WI38 (cell line): ENCODE measurements around the gene LTBP1.

Source experiments
- H3K4me3 ChIP-seq: 2 replicates; pipeline ENCODE4 v1.5.1; 2011; ENCODE audit warnings: low read depth, mild to moderate bottlenecking, control low read depth, low read length
- CTCF ChIP-seq: IDR thresholded peaks from 2 replicates; pipeline ENCODE4 v1.5.1; 2012; ENCODE audit warnings: low read depth, mild to moderate bottlenecking, control low read depth, low read length

Gene LTBP1

GRCh38 chr2:33022989-33023727, 76.4 kb downstream of the LTBP1 start:
- H3K4me3 ChIP-seq: peak overlapping the region; percentile 15; the same call in 1 of the 2 replicates
- TF ChIP-seq CTCF: no peak

GRCh38 chr2:33023728-33024500, 77.2 kb downstream of the LTBP1 start:
- TF ChIP-seq CTCF: no peak
- H3K4me3 ChIP-seq: no peak overlapping the region

GRCh38 chr2:33024758-33025157, 78.0 kb downstream of the LTBP1 start:
- H3K4me3 ChIP-seq: no peak overlapping the region
- TF ChIP-seq CTCF: no peak

- no peak for TF ChIP-seq CTCF
- H3K4me3 ChIP-seq: no peak overlapping the region
Measured at GRCh38 chr2:33029459-33029858, 82.7 kb downstream of the LTBP1 start.

- no peak overlapping the region for H3K4me3 ChIP-seq
- TF ChIP-seq CTCF: no peak
Measured at GRCh38 chr2:33029926-33030325, 83.2 kb downstream of the LTBP1 start.

GRCh38 chr2:33030326-33030725, 83.6 kb downstream of the LTBP1 start:
- no peak overlapping the region for H3K4me3 ChIP-seq
- no peak for TF ChIP-seq CTCF

- no peak for TF ChIP-seq CTCF
- H3K4me3 ChIP-seq: no peak overlapping the region
Measured at GRCh38 chr2:33032245-33032644, 85.5 kb downstream of the LTBP1 start.
